ENCODE results near the gene MLLT3.
A peak's percentile ranks its signal among the peaks of the same experiment; 100 is the strongest.
"Not testable (repeated sequence)": the region's sequence is repeated elsewhere in the genome, so short reads cannot be mapped to it uniquely, and the experiment has no call there.

Gene MLLT3

GRCh38 chr9:20622330-20623020, at the start of gene MLLT3:
Gene MLLT3, minus strand, starts transcription at chr9:20622499.
- DNase-seq: peak; percentile 97

- no peak for DNase-seq
Observed at GRCh38 chr9:20671635-20672034, 49.3 kb upstream of the MLLT3 start.

GRCh38 chr9:20670395-20670794, 48.1 kb upstream of the MLLT3 start:
- no peak for DNase-seq

- DNase-seq: no peak
Observed at GRCh38 chr9:20664501-20664900, 42.2 kb upstream of the MLLT3 start.

GRCh38 chr9:20663133-20663532, 40.8 kb upstream of the MLLT3 start:
- DNase-seq: no peak

GRCh38 chr9:20662156-20662555, 39.9 kb upstream of the MLLT3 start:
- no peak for DNase-seq

- no peak for DNase-seq
Observed at GRCh38 chr9:20659474-20659967, 37.2 kb upstream of the MLLT3 start.

GRCh38 chr9:20658677-20659473, 36.6 kb upstream of the MLLT3 start:
- no peak for DNase-seq

GRCh38 chr9:20658246-20658667, 36.0 kb upstream of the MLLT3 start:
- not testable (repeated sequence) for DNase-seq

GRCh38 chr9:20651939-20652338, 29.6 kb upstream of the MLLT3 start:
- DNase-seq: no peak

- no peak for DNase-seq
Observed at GRCh38 chr9:20650750-20651299, 28.5 kb upstream of the MLLT3 start.

- no peak for DNase-seq
Observed at GRCh38 chr9:20650313-20650712, 28.0 kb upstream of the MLLT3 start.

GRCh38 chr9:20649381-20649780, 27.1 kb upstream of the MLLT3 start:
- DNase-seq: no peak

GRCh38 chr9:20646656-20647055, 24.4 kb upstream of the MLLT3 start:
- no peak for DNase-seq

- no peak for DNase-seq
Observed at GRCh38 chr9:20643660-20644059, 21.4 kb upstream of the MLLT3 start.

GRCh38 chr9:20642045-20642444, 19.7 kb upstream of the MLLT3 start:
- no peak for DNase-seq

- DNase-seq: no peak
Observed at GRCh38 chr9:20640331-20641187, 18.3 kb upstream of the MLLT3 start.

GRCh38 chr9:20636888-20637440, 14.7 kb upstream of the MLLT3 start:
- no peak for DNase-seq

GRCh38 chr9:20634895-20635294, 12.6 kb upstream of the MLLT3 start:
- DNase-seq: no peak

- DNase-seq: no peak
Observed at GRCh38 chr9:20632705-20633104, 10.4 kb upstream of the MLLT3 start.

- DNase-seq: no peak
Observed at GRCh38 chr9:20630241-20630943, 8.1 kb upstream of the MLLT3 start.

GRCh38 chr9:20625003-20625349, 2.7 kb upstream of the MLLT3 start:
- no peak for DNase-seq
